ENCODE measurements around the gene HLA-DRA.
"Not testable (repeated sequence)": the region's sequence is repeated elsewhere in the genome, so short reads cannot be mapped to it uniquely, and the experiment has no call there.

HLA-DRA gene

DNA sequence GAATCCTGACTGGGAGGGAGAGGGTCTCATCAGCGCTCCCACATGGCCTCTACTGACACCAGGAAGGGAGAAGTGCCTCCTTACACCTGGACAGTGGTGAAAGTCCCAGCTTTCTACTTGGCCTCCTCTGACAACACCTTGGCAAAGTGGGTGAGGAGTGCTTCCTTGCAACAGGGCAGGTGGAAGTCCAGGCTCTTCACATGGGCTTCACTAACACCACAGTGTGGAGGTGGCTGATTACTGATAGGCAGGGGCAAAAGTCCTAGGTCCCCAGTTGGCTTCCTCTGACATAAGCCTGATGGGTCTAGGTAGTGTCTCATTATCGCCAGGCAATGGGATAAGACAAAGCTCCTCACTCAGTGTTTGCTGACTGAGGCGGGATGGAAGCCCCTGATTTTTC is 9.5 kb upstream of the HLA-DRA start:
- no peak overlapping the region for H3K4me3 ChIP-seq (ENCODE audit: low read depth, low read length)
- TF ChIP-seq, protein P1, sequence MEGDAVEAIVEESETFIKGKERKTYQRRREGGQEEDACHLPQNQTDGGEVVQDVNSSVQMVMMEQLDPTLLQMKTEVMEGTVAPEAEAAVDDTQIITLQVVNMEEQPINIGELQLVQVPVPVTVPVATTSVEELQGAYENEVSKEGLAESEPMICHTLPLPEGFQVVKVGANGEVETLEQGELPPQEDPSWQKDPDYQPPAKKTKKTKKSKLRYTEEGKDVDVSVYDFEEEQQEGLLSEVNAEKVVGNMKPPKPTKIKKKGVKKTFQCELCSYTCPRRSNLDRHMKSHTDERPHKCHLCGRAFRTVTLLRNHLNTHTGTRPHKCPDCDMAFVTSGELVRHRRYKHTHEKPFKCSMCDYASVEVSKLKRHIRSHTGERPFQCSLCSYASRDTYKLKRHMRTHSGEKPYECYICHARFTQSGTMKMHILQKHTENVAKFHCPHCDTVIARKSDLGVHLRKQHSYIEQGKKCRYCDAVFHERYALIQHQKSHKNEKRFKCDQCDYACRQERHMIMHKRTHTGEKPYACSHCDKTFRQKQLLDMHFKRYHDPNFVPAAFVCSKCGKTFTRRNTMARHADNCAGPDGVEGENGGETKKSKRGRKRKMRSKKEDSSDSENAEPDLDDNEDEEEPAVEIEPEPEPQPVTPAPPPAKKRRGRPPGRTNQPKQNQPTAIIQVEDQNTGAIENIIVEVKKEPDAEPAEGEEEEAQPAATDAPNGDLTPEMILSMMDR (IDR thresholded peaks at IDR 0.05; ENCODE audit: low read depth, low read length), result no peak

DNA sequence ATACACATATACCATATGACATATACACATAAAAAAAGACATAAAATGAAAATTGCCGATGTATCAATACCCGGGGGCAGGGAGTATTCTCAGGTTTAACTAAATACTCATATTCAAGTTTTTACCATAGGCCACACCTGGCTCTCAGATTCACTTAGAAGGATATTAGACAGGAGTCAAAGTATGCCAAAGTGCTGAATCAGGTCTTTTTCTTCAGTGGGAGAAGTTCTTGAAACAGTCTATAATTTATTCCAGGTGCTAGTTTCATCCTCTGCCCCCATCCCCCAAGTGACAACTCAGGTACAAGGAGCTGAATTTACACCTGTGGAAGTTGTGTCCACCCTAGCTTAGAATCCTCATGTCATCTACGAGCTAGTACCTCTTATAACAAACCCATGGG is 8.5 kb upstream of the HLA-DRA start:
- no peak overlapping the region for H3K4me3 ChIP-seq (ENCODE audit: low read depth, low read length)
- TF ChIP-seq, protein P1 (IDR thresholded peaks at IDR 0.05; ENCODE audit: low read depth, low read length), result no peak

DNA sequence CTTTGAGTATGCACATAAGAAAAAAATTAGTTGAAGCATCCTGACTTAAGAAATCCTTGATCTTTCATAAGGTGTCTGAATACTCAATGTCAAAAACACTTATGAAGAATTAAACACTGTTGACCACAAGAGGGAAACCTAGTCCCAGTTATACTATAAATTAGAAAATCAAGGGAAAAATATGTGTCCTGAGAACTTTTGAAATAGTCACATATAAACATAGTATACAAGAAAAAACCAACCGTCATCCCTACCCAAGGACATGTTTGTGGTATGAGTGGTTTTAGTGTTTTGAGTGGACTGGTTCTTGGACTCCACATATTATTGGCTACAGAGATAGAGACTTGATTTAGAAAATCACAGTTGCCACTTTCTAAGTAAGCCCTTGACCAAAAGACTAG is 7.6 kb upstream of the HLA-DRA start:
- TF ChIP-seq, protein P1 (IDR thresholded peaks at IDR 0.05; ENCODE audit: low read depth, low read length), result no peak
- no peak overlapping the region for H3K4me3 ChIP-seq (ENCODE audit: low read depth, low read length)

DNA sequence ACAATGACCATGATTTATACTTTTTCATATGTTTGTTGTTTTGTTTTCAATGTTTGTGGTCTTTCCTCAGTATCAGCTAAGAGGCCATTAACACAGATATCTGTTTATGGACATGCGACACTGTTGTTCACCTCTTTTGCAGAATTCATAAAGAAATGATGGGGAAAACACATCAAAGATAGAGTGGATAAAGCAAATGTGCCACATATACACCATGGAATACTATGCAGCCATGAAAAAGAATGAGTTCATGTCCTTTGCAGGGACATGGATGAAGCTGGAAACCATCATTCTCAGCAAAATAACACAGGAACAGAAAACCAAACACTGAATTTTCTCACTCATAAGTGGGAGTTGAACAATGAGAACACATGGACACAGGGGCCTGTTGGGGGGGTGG is 5.7 kb upstream of the HLA-DRA start:
- not testable (repeated sequence) for H3K4me3 ChIP-seq (ENCODE audit: low read depth, low read length)

DNA sequence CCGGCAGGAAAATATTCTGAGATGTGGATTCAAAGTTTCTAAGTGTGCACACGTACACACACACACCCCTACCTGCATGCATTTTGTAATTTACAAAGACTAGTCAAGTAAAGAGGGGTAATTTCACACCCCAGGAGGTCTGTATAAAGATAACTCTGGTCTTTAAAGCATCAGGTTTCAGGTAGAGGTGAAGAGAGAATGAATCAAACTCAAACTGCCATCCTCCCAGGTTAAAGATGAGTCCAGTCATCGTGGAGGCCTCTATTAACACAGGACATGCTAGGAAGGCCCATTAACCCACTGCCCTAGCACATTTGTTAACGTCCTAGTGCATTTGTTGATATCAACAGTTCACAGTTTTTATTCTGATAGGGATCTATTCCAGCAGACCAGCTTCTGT is 3.5 kb upstream of the HLA-DRA start:
- H3K4me3 ChIP-seq (ENCODE audit: low read depth, low read length), result no peak overlapping the region
- TF ChIP-seq, protein P1 (IDR thresholded peaks at IDR 0.05; ENCODE audit: low read depth, low read length), result no peak

DNA sequence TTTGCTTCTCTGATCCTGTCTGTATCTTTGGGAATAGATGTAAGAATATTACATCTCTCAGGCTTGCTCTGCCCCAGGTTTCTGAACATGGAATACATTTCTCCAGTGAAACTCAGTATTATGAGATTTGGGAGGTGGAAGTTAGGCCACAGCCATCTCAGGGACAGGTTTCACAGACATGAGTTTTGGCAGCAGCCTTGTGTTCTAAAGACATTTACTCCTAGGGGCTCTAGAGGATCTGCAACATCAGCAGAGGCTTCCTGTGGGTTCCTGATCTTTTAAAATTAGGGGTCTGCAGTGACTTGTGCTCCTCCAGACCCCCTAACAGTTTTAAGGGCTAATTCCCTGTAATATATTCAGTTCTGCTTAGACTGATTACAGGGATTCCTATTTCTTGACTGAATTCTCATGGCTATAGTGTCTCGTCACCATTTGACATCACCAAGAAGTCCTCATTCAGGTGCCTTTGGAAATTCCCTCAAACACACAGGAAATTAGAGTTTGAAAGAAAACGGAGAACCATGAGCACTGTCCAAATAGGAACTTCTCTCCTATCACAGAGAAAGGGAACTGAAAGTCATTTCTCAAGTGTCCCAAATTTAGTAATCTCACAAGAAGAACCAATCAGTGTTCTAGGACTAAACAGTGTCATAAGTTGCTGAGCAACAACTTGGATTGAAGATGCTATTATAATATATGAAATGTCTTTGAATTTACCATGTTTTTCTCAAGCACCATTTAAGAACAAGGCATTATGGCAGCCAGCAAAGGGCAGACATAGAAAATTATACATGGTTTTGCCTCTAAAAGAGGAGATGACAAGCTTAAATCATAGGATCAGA is 2.5 kb upstream of the HLA-DRA start:
- H3K4me3 ChIP-seq (ENCODE audit: low read depth, low read length), result no peak overlapping the region
- TF ChIP-seq, protein P1 (IDR thresholded peaks at IDR 0.05; ENCODE audit: low read depth, low read length), result no peak

DNA sequence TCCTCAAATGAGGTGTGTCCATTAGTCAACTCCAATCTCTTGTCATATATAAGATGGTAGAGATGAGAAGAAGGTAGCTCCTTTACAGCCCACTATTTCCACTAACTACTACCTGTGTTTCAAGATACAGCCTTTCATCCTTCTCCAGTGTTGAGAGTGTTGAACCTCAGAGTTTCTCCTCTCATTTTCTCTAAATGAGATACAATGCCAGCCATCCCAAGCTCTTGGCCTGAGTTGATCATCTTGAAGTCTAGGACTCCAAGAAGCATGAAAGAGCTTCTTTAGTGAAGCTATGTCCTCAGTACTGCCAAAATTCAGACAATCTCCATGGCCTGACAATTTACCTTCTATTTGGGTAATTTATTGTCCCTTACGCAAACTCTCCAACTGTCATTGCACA is 548 bp upstream of the HLA-DRA start:
- TF ChIP-seq, protein P1 (IDR thresholded peaks at IDR 0.05; ENCODE audit: low read depth, low read length), result no peak
- H3K4me3 ChIP-seq (ENCODE audit: low read depth, low read length), result no peak overlapping the region

DNA sequence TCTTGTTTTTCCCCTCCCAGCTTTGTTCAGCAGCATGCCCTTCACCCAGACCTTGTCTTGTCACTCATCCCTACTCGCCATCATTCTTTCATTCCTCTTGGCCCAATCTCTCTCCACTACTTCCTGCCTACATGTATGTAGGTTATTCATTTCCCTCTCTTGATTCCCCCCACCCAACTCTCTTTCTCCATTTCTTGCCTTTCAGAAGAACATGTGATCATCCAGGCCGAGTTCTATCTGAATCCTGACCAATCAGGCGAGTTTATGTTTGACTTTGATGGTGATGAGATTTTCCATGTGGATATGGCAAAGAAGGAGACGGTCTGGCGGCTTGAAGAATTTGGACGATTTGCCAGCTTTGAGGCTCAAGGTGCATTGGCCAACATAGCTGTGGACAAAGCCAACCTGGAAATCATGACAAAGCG is 2.6 kb downstream of the HLA-DRA start:
- TF ChIP-seq, protein P1 (IDR thresholded peaks at IDR 0.05; ENCODE audit: low read depth, low read length), result no peak
- H3K4me3 ChIP-seq (ENCODE audit: low read depth, low read length), result no peak overlapping the region
